ENCODE measurements around the gene REV3L. TPM values are rescaled to one million over a fixed set of nuclear protein-coding genes. Genes with fewer than 3 reads are reported as not detected.
"Not testable (repeated sequence)": the region's sequence is repeated elsewhere in the genome, so short reads cannot be mapped to it uniquely, and the experiment has no call there.

REV3L gene
- total RNA-seq, 1 experiment from 2014 or later, result 17.2 TPM

- Mint-ChIP-seq H3K36me3 (ENCODE audit: insufficient read depth, unreplicated experiment) (peaks cover 19% of the 10 kb centered on the region), H3K9me3 (ENCODE audit: low read depth, unreplicated experiment) (no peaks in the 10 kb centered on the region), H3K27ac (ENCODE audit: unreplicated experiment) (peak overlapping the region; percentile 77), H3K4me1 (ENCODE audit: low read depth, unreplicated experiment) (peaks cover 24% of the 10 kb centered on the region), H3K4me3 (ENCODE audit: low read depth, unreplicated experiment) (peak overlapping the region; percentile 11), H3K27me3 (ENCODE audit: unreplicated experiment) (no peaks in the 10 kb centered on the region)
- no TSS peak for BruUV-seq (replicated peaks)
- DNase-seq, result no peak
- TF ChIP-seq, protein P1, sequence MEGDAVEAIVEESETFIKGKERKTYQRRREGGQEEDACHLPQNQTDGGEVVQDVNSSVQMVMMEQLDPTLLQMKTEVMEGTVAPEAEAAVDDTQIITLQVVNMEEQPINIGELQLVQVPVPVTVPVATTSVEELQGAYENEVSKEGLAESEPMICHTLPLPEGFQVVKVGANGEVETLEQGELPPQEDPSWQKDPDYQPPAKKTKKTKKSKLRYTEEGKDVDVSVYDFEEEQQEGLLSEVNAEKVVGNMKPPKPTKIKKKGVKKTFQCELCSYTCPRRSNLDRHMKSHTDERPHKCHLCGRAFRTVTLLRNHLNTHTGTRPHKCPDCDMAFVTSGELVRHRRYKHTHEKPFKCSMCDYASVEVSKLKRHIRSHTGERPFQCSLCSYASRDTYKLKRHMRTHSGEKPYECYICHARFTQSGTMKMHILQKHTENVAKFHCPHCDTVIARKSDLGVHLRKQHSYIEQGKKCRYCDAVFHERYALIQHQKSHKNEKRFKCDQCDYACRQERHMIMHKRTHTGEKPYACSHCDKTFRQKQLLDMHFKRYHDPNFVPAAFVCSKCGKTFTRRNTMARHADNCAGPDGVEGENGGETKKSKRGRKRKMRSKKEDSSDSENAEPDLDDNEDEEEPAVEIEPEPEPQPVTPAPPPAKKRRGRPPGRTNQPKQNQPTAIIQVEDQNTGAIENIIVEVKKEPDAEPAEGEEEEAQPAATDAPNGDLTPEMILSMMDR (IDR thresholded peaks at IDR 0.05; ENCODE audit: unreplicated experiment), result no peak
- CTCF ChIA-PET, result interaction anchor here (1.0 to 1.4 kb wide), 4 partner anchors 51 to 219 kb away, joined by 3 to 22 read pairs (median 4); a partner anchor contains a TSS
- intact Hi-C loops (cut with micrococcal nuclease; ENCODE audit: unreplicated experiment), result loop anchor here (2.0 to 5.0 kb wide), 2 partner anchors 51 to 121 kb away; no protein-coding TSS in a partner anchor
Measured at GRCh38 chr6:111478064-111478476, 4.9 kb downstream of the REV3L start.

- peaks cover 13% of the 10 kb centered on the region for H3K36me3 Mint-ChIP-seq (ENCODE audit: insufficient read depth, unreplicated experiment)
- H3K4me1 Mint-ChIP-seq (ENCODE audit: low read depth, unreplicated experiment), result peaks cover 24% of the 10 kb centered on the region
- intact Hi-C loops (cut with micrococcal nuclease; ENCODE audit: unreplicated experiment), result loop anchor here (5.0 kb wide), 1 partner anchor 50 kb away; no protein-coding TSS in a partner anchor
- TF ChIP-seq, protein P1 (IDR thresholded peaks at IDR 0.05; ENCODE audit: unreplicated experiment), result no peak
- no TSS peak for BruUV-seq (replicated peaks)
- no peak for DNase-seq
- peak overlapping the region; percentile 77 for H3K27ac Mint-ChIP-seq (ENCODE audit: unreplicated experiment)
- H3K9me3 Mint-ChIP-seq (ENCODE audit: low read depth, unreplicated experiment), result no peaks in the 10 kb centered on the region
- CTCF ChIA-PET, result interaction anchor here (1.2 kb wide), 1 partner anchor 50 kb away, joined by 3 read pairs; no protein-coding TSS in a partner anchor
- no peaks in the 10 kb centered on the region for H3K27me3 Mint-ChIP-seq (ENCODE audit: unreplicated experiment)
- peak overlapping the region; percentile 11 for H3K4me3 Mint-ChIP-seq (ENCODE audit: low read depth, unreplicated experiment)
Measured at GRCh38 chr6:111477481-111477938, 5.5 kb downstream of the REV3L start.

DNA sequence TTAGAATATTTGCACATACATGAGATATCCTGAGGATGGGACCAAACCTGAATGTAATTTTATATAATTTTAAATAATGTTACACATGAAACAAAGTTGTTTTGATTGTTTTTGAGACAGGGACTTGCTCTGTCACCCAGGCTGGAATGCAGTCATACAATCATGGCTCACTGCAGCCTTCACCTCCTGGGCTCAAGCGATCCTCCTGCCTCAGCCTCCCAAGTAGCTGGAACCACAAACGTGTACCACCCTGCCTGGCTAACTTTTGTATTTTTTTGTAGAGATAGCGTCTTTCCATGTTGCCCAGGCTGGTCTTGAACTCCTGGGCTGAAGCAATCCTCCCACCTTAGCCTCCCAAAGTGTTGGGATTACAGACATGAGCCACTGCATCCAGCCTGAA, 7.0 kb downstream of the REV3L start:
- H3K27me3 Mint-ChIP-seq (ENCODE audit: unreplicated experiment); H3K4me3 Mint-ChIP-seq (ENCODE audit: low read depth, unreplicated experiment); DNase-seq; CTCF ChIA-PET; H3K9me3 Mint-ChIP-seq (ENCODE audit: low read depth, unreplicated experiment); H3K27ac Mint-ChIP-seq (ENCODE audit: unreplicated experiment); H3K36me3 Mint-ChIP-seq (ENCODE audit: insufficient read depth, unreplicated experiment); BruUV-seq (replicated peaks): not testable (repeated sequence)
- intact Hi-C loops (cut with micrococcal nuclease; ENCODE audit: unreplicated experiment), result loop anchor here (5.0 kb wide), 1 partner anchor 49 kb away; no protein-coding TSS in a partner anchor
- H3K4me1 Mint-ChIP-seq (ENCODE audit: low read depth, unreplicated experiment), result peaks cover 24% of the 10 kb centered on the region

DNA sequence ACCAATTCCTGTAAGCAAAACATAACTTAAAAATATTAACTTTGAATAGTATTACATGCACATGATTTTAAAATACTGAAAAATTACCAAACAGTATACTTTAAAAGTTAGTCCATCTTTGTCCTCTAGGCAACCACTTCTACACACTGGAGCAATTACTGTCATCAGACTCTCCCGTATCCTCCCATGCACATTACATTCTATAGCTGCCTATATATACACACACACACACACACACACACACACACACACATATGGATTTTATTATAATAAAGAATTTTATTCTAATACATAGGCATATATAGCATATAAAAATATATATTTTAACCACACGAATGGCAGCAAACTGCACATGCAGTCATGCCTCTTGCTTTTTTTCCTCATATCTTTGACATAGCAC, 8.2 kb downstream of the REV3L start:
- Mint-ChIP-seq H3K36me3 (ENCODE audit: insufficient read depth, unreplicated experiment) (no peaks in the 10 kb centered on the region), H3K4me1 (ENCODE audit: low read depth, unreplicated experiment) (peaks cover 24% of the 10 kb centered on the region), H3K27ac (ENCODE audit: unreplicated experiment) (no peak overlapping the region), H3K4me3 (ENCODE audit: low read depth, unreplicated experiment) (no peak overlapping the region), H3K9me3 (ENCODE audit: low read depth, unreplicated experiment) (no peaks in the 10 kb centered on the region), H3K27me3 (ENCODE audit: unreplicated experiment) (no peaks in the 10 kb centered on the region)
- TF ChIP-seq, protein P1 (IDR thresholded peaks at IDR 0.05; ENCODE audit: unreplicated experiment), result no peak
- BruUV-seq (replicated peaks), result no TSS peak
- CTCF ChIA-PET, result no interaction called here
- intact Hi-C loops (cut with micrococcal nuclease; ENCODE audit: unreplicated experiment), result loop anchor here (5.0 kb wide), 1 partner anchor 47 kb away; no protein-coding TSS in a partner anchor
- DNase-seq, result no peak

DNA sequence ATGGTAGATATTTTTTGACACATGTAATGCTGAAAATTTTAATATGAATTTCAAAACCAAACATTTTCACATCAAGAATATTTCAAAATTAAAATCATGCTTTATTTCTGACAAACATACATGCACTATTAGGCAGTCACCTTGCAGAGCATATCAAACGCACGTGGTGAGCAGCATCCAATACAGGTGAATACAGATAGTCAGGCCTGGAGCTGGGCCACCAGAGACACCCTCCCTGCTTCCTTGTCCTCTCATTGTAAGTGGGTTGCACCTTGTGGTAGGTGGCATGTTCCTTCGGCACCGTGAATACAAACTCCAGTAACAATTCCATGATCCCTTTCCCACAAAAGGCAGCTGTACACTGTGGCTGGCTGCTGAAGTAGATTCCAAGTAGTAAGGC, 8.9 kb downstream of the REV3L start:
- BruUV-seq (replicated peaks), result no TSS peak
- no peaks in the 10 kb centered on the region for H3K9me3 Mint-ChIP-seq (ENCODE audit: low read depth, unreplicated experiment)
- intact Hi-C loops (cut with micrococcal nuclease; ENCODE audit: unreplicated experiment), result no loop called here
- no peaks in the 10 kb centered on the region for H3K36me3 Mint-ChIP-seq (ENCODE audit: insufficient read depth, unreplicated experiment)
- DNase-seq, result no peak
- CTCF ChIA-PET, result no interaction called here
- H3K27ac Mint-ChIP-seq (ENCODE audit: unreplicated experiment), result no peak overlapping the region
- TF ChIP-seq, protein P1 (IDR thresholded peaks at IDR 0.05; ENCODE audit: unreplicated experiment), result no peak
- peaks cover 23% of the 10 kb centered on the region for H3K4me1 Mint-ChIP-seq (ENCODE audit: low read depth, unreplicated experiment)
- H3K27me3 Mint-ChIP-seq (ENCODE audit: unreplicated experiment), result no peaks in the 10 kb centered on the region
- H3K4me3 Mint-ChIP-seq (ENCODE audit: low read depth, unreplicated experiment), result no peak overlapping the region
